ENCODE data around the gene INKA2.
A peak's percentile ranks its signal among the peaks of the same experiment; 100 is the strongest.
"Not testable (repeated sequence)": the region's sequence is repeated elsewhere in the genome, so short reads cannot be mapped to it uniquely, and the experiment has no call there.

The INKA2 gene

GRCh38 chr1:111751906-111752575 lies 12.8 kb upstream of the INKA2 start:
- DNase-seq (ENCODE audit: low read depth in 4 of 4, low spot score in 1 of 4) = no peak

- DNase-seq (ENCODE audit: low read depth in 4 of 4, low spot score in 1 of 4) = no peak
These were observed 11.7 kb upstream of the INKA2 start for GRCh38 chr1:111750856-111751255.

- no peak for DNase-seq (ENCODE audit: low read depth in 4 of 4, low spot score in 1 of 4)
These were observed 10.4 kb upstream of the INKA2 start for GRCh38 chr1:111749628-111750027.

GRCh38 chr1:111747947-111748346 lies 8.8 kb upstream of the INKA2 start:
- DNase-seq (ENCODE audit: low read depth in 4 of 4, low spot score in 1 of 4) = no peak

GRCh38 chr1:111747282-111747734 lies 8.1 kb upstream of the INKA2 start:
- peak in 3 of 4 experiments; percentile 47 to 65 (median 50) for DNase-seq (ENCODE audit: low read depth in 4 of 4, low spot score in 1 of 4)

- no peak for DNase-seq (ENCODE audit: low read depth in 4 of 4, low spot score in 1 of 4)
These were observed 7.4 kb upstream of the INKA2 start for GRCh38 chr1:111746614-111746999.

GRCh38 chr1:111745675-111746613 lies 6.7 kb upstream of the INKA2 start:
- DNase-seq (ENCODE audit: low read depth in 4 of 4, low spot score in 1 of 4) = no peak

GRCh38 chr1:111743679-111744101 lies 4.5 kb upstream of the INKA2 start:
- no peak for DNase-seq (ENCODE audit: low read depth in 4 of 4, low spot score in 1 of 4)

- no peak for DNase-seq (ENCODE audit: low read depth in 4 of 4, low spot score in 1 of 4)
These were observed 3.8 kb upstream of the INKA2 start for GRCh38 chr1:111742938-111743549.

- not testable (repeated sequence) for DNase-seq (ENCODE audit: low read depth in 4 of 4, low spot score in 1 of 4)
These were observed 3.1 kb upstream of the INKA2 start for GRCh38 chr1:111742292-111742691.

GRCh38 chr1:111739925-111740765 lies 950 bp upstream of the INKA2 start:
- no peak for DNase-seq (ENCODE audit: low read depth in 4 of 4, low spot score in 1 of 4)

- DNase-seq (ENCODE audit: low read depth in 4 of 4, low spot score in 1 of 4) = peak in 1 of 4 experiments; percentile 32
These were observed 580 bp downstream of the INKA2 start for GRCh38 chr1:111738436-111739193.

- DNase-seq (ENCODE audit: low read depth in 4 of 4, low spot score in 1 of 4) = no peak
These were observed 1.1 kb downstream of the INKA2 start for GRCh38 chr1:111738133-111738435.

GRCh38 chr1:111737216-111738132 lies 1.7 kb downstream of the INKA2 start:
- DNase-seq (ENCODE audit: low read depth in 4 of 4, low spot score in 1 of 4) = no peak

- DNase-seq (ENCODE audit: low read depth in 4 of 4, low spot score in 1 of 4) = no peak
These were observed 2.5 kb downstream of the INKA2 start for GRCh38 chr1:111736548-111737215.

GRCh38 chr1:111735858-111736544 lies 3.2 kb downstream of the INKA2 start:
- DNase-seq (ENCODE audit: low read depth in 4 of 4, low spot score in 1 of 4) = no peak

- DNase-seq (ENCODE audit: low read depth in 4 of 4, low spot score in 1 of 4) = no peak
These were observed 3.9 kb downstream of the INKA2 start for GRCh38 chr1:111735321-111735720.

- no peak for DNase-seq (ENCODE audit: low read depth in 4 of 4, low spot score in 1 of 4)
These were observed 4.3 kb downstream of the INKA2 start for GRCh38 chr1:111734856-111735255.
